ENCODE results near the gene CLTCL1. TPM values are rescaled to one million over a fixed set of nuclear protein-coding genes. Genes with fewer than 3 reads are reported as not detected.
"Not testable (repeated sequence)": the region's sequence is repeated elsewhere in the genome, so short reads cannot be mapped to it uniquely, and the experiment has no call there.

Gene CLTCL1
- total RNA-seq, 4 donors from 2014 or later = 4.8 to 8.9 (median 6.0) TPM

DNA sequence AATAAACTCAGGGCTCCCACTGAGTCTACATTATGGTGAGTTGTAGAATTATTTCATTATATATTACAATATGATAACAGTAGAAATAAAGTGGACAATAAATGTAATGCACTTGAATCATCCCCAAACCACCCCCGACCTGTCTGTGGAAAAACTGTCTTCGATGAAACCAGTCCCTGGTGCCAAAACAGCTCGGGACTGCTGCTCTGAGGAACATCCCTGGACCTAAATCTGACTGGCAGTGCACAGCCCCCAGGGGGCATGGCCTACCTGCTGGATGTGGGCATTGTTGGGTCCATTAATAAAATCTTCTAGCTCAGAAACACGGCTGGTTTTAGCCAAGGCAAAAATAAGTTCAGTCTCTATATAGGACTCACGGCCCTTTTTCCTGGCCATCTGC, 83.6 kb downstream of the CLTCL1 start:
- 75% methylated on average over 5 of the region's 5 CpGs for WGBS
- intact Hi-C loops (cut with DNase I) = no loop called here
- no peak for DNase-seq (ENCODE audit: extremely low spot score)
- Histone ChIP-seq H3K9me3 (no peaks in the 10 kb centered on the region), H3K4me3 (no peak overlapping the region), H3K36me3 (peaks cover 5 to 38% (median 31%) of the 10 kb centered on the region in 4 donors), H3K4me1 (no peaks in the 10 kb centered on the region), H3K27me3 (no peaks in the 10 kb centered on the region), H3K27ac (replicated peaks in 1 of 4) (no peak overlapping the region)
- TF ChIP-seq CTCF (IDR thresholded peaks at IDR 0.05) (no peak), POLR2AphosphoS5 (IDR thresholded peaks at IDR 0.05) (no peak), EP300 (IDR thresholded peaks at IDR 0.05) (no peak), POLR2A (IDR thresholded peaks at IDR 0.05; ENCODE audit: low read depth) (no peak)

DNA sequence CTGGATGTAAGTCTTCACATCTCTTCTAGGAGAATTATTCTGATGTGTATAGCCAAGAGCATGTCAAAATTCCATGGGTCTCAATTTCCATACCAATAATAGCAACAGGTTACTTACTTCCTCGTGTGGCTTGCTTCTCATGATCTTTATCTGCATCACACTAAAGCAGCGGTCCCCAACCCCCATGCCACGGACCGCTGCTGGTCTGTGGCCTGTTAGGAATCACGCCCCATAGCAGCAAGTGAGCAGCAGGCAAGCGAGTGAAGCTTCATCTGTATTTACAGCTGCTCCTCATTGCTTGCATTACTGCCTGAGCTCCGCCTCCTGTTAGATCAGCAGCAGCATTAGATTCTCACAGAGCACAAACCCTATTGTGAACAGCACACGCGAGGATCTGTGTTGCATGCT, 84.1 kb downstream of the CLTCL1 start:
- peaks cover 5 to 38% (median 31%) of the 10 kb centered on the region in 4 donors for H3K36me3 ChIP-seq
- WGBS = 87% methylated on average over 9 of the region's 9 CpGs
- H3K27me3 ChIP-seq = no peaks in the 10 kb centered on the region
- H3K27ac ChIP-seq (replicated peaks in 1 of 4) = no peak overlapping the region
- no peaks in the 10 kb centered on the region for H3K4me1 ChIP-seq
- TF ChIP-seq POLR2A (IDR thresholded peaks at IDR 0.05; ENCODE audit: low read depth) (no peak), CTCF (IDR thresholded peaks at IDR 0.05) (no peak), POLR2AphosphoS5 (IDR thresholded peaks at IDR 0.05) (no peak), EP300 (IDR thresholded peaks at IDR 0.05) (no peak)
- DNase-seq (ENCODE audit: extremely low spot score) = no peak
- no peak overlapping the region for H3K4me3 ChIP-seq
- intact Hi-C loops (cut with DNase I) = no loop called here
- no peaks in the 10 kb centered on the region for H3K9me3 ChIP-seq

GRCh38 chr22:19206287-19206686, 85.2 kb downstream of the CLTCL1 start:
- Histone ChIP-seq H3K27me3 (no peaks in the 10 kb centered on the region), H3K36me3 (peaks cover 5 to 38% (median 32%) of the 10 kb centered on the region in 4 donors), H3K9me3 (no peaks in the 10 kb centered on the region), H3K4me1 (no peaks in the 10 kb centered on the region), H3K27ac (replicated peaks in 1 of 4) (no peak overlapping the region), H3K4me3 (no peak overlapping the region)
- no peak for DNase-seq (ENCODE audit: extremely low spot score)
- intact Hi-C loops (cut with DNase I) = no loop called here
- 93% methylated on average over 6 of the region's 6 CpGs for WGBS
- no peak for TF ChIP-seq POLR2AphosphoS5 (IDR thresholded peaks at IDR 0.05)
- no peak for TF ChIP-seq CTCF (IDR thresholded peaks at IDR 0.05)
- TF ChIP-seq POLR2A (IDR thresholded peaks at IDR 0.05; ENCODE audit: low read depth) = no peak

DNA sequence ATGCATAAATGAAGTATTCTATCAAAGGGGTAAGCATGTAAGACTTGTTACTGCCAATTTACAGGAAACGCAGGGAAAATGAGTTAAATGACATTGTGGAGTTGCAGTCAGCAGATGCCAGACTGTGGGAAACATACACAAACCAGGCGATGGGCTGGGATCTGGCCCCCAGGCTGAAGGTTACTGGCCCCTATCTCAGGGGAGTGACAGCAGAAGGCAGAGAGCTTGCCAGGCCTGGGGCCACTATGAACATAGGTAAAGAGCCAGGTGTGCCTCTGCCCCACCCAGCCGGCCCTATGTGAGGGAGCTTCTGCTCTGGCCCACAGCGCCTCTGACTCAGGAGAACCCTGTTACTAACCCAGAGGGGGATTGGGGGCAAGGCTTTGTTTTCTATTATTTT, 86.9 kb downstream of the CLTCL1 start:
- no peak overlapping the region for H3K27ac ChIP-seq (replicated peaks in 1 of 4)
- TF ChIP-seq CTCF (IDR thresholded peaks at IDR 0.05) = no peak
- TF ChIP-seq POLR2A (IDR thresholded peaks at IDR 0.05; ENCODE audit: low read depth) = no peak
- TF ChIP-seq EP300 (IDR thresholded peaks at IDR 0.05) = no peak
- no peak for TF ChIP-seq POLR2AphosphoS5 (IDR thresholded peaks at IDR 0.05)
- DNase-seq (ENCODE audit: extremely low spot score) = no peak
- H3K36me3 ChIP-seq = peaks cover 5 to 44% (median 28%) of the 10 kb centered on the region in 4 donors
- no peaks in the 10 kb centered on the region for H3K27me3 ChIP-seq
- intact Hi-C loops (cut with DNase I) = no loop called here
- WGBS = 86% methylated on average over 4 of the region's 4 CpGs
- H3K4me1 ChIP-seq = no peaks in the 10 kb centered on the region
- H3K9me3 ChIP-seq = no peaks in the 10 kb centered on the region
- H3K4me3 ChIP-seq = no peak overlapping the region

- DNase-seq (ENCODE audit: extremely low spot score) = no peak
- TF ChIP-seq EP300 (IDR thresholded peaks at IDR 0.05) = no peak
- TF ChIP-seq CTCF (IDR thresholded peaks at IDR 0.05) = no peak
- no peak for TF ChIP-seq POLR2AphosphoS5 (IDR thresholded peaks at IDR 0.05)
- no peak for TF ChIP-seq POLR2A (IDR thresholded peaks at IDR 0.05; ENCODE audit: low read depth)
- no peaks in the 10 kb centered on the region for H3K4me1 ChIP-seq
- H3K36me3 ChIP-seq = peaks cover 5 to 44% (median 24%) of the 10 kb centered on the region in 4 donors
- H3K4me3 ChIP-seq = no peak overlapping the region
- H3K27ac ChIP-seq (replicated peaks in 1 of 4) = no peak overlapping the region
- intact Hi-C loops (cut with DNase I) = no loop called here
- no peaks in the 10 kb centered on the region for H3K27me3 ChIP-seq
- WGBS = 83% methylated on average over 8 of the region's 8 CpGs
- H3K9me3 ChIP-seq = no peaks in the 10 kb centered on the region
These were observed 87.7 kb downstream of the CLTCL1 start for GRCh38 chr22:19203834-19204233.

- H3K4me3 ChIP-seq; DNase-seq (ENCODE audit: extremely low spot score); H3K4me1 ChIP-seq; H3K27ac ChIP-seq (replicated peaks in 1 of 4); H3K9me3 ChIP-seq; intact Hi-C loops (cut with DNase I); H3K27me3 ChIP-seq: not testable (repeated sequence)
- 95% methylated on average over 3 of the region's 3 CpGs for WGBS
- peaks cover 5 to 34% (median 18%) of the 10 kb centered on the region in 4 donors for H3K36me3 ChIP-seq
These were observed 88.7 kb downstream of the CLTCL1 start for GRCh38 chr22:19202799-19203186.
